SU-DHL-6 (cell line): ENCODE data around the gene CHIC2.

Experiments used
- H2AFZ ChIP-seq: fragments of 200-600 bp; sonication (generic); 2 replicates; pipeline ENCODE4 v1.6.1; 2014; ENCODE audit warnings: low read depth, mild to moderate bottlenecking, moderate library complexity, mixed read lengths, antibody characterized with exemption, low read length; ENCODE audit not compliant: severe bottlenecking
- H3F3A ChIP-seq: fragments of 200-600 bp; shearing (Covaris generic); 2 replicates; pipeline ENCODE4 v1.6.0; 2016; ENCODE audit warnings: antibody characterized with exemption, mild to moderate bottlenecking; ENCODE audit not compliant: insufficient read depth
- H3K27ac ChIP-seq: fragments of 200-600 bp; sonication (generic); 2 replicates; pipeline ENCODE4 v1.5.1; 2016; ENCODE audit warnings: low read depth, mild to moderate bottlenecking, low read length, moderate library complexity, mixed read lengths
- H3K27me3 ChIP-seq: fragments of 200-600 bp; sonication (generic), shearing (Covaris generic); 2 replicates; pipeline ENCODE4 v1.6.0; 2014; ENCODE audit warnings: mild to moderate bottlenecking, low read length
- H3K36me3 ChIP-seq: fragments of 200-600 bp; sonication (generic); 2 replicates; pipeline ENCODE4 v1.6.1; 2014; ENCODE audit warnings: mild to moderate bottlenecking, low read length, mixed read lengths
- H3K4me2 ChIP-seq: fragments of 300-600, 200-600 bp; shearing (Covaris generic), sonication (generic); 2 replicates; pipeline ENCODE4 v1.6.0; 2014; ENCODE audit warnings: low read length, low read depth, mild to moderate bottlenecking; ENCODE audit not compliant: poor library complexity, severe bottlenecking
- H3K4me3 ChIP-seq: fragments of 200-600 bp; sonication (generic); 2 replicates; pipeline ENCODE4 v1.5.1; 2014; ENCODE audit warnings: antibody characterized with exemption, low read length, mild to moderate bottlenecking, mixed read lengths; ENCODE audit not compliant: insufficient read depth, poor library complexity, severe bottlenecking
- H3K79me2 ChIP-seq: fragments of 200-600 bp; sonication (generic); 2 replicates; pipeline ENCODE4 v1.6.1; 2014; ENCODE audit warnings: mild to moderate bottlenecking, low read length, moderate library complexity; ENCODE audit not compliant: insufficient read depth
- H3K9ac ChIP-seq: fragments of 200-600 bp; sonication (generic); 2 replicates; pipeline ENCODE4 v1.7.0; 2014; ENCODE audit warnings: mild to moderate bottlenecking, low read length
- H3K9me2 ChIP-seq: fragments of 200-600 bp; sonication (generic); replicated peaks from 2 replicates; pipeline ENCODE4 v1.6.1; 2014; ENCODE audit warnings: low read length; ENCODE audit not compliant: insufficient read depth
- H3K9me3 ChIP-seq: fragments of 200-600 bp; sonication (generic); 2 replicates; pipeline ENCODE4 v1.6.1; 2014; ENCODE audit warnings: low read length, mixed read lengths; ENCODE audit not compliant: insufficient read depth
- H4K20me1 ChIP-seq: fragments of 200-600 bp; sonication (generic); 2 replicates; pipeline ENCODE4 v1.6.1; 2014; ENCODE audit warnings: low read depth, mild to moderate bottlenecking, antibody characterized with exemption, low read length, moderate library complexity, mixed read lengths
- CTCF ChIP-seq: fragments of 200-600 bp; sonication (generic); IDR thresholded peaks from one replicate; pipeline ENCODE4 v1.5.1; 2017; ENCODE audit warnings: antibody characterized with exemption, mild to moderate bottlenecking, low read length, moderate library complexity; ENCODE audit not compliant: insufficient read depth, poor library complexity, severe bottlenecking
- EZH2phosphoT487 ChIP-seq: fragments of 200-600 bp; sonication (generic), shearing (Covaris generic); conservative IDR thresholded peaks from 2 replicates; pipeline ENCODE4 v1.6.1; 2018; ENCODE audit warnings: mild to moderate bottlenecking, antibody characterized with exemption, low read length, moderate library complexity, mixed read lengths

The CHIC2 gene

GRCh38 chr4:54107951-54108748 is 43.7 kb upstream of the CHIC2 start:
- Histone ChIP-seq H3F3A (no peaks in the 10 kb centered on the region), H3K9me3 (no peaks in the 10 kb centered on the region), H2AFZ (no peak overlapping the region), H4K20me1 (no peaks in the 10 kb centered on the region), H3K27me3 (no peaks in the 10 kb centered on the region), H3K36me3 (no peaks in the 10 kb centered on the region), H3K27ac (no peak overlapping the region), H3K79me2 (no peaks in the 10 kb centered on the region), H3K4me2 (no peak overlapping the region), H3K4me3 (no peak overlapping the region), H3K9me2 (no peaks in the 10 kb centered on the region), H3K9ac (no peak overlapping the region)
- TF ChIP-seq CTCF (no peak), EZH2phosphoT487 (no peak)

- no peaks in the 10 kb centered on the region for H4K20me1 ChIP-seq
- no peak for TF ChIP-seq CTCF
- TF ChIP-seq EZH2phosphoT487, result no peak
- H3K4me3 ChIP-seq, result no peak overlapping the region
- no peaks in the 10 kb centered on the region for H3F3A ChIP-seq
- H3K79me2 ChIP-seq, result no peaks in the 10 kb centered on the region
- no peaks in the 10 kb centered on the region for H3K9me2 ChIP-seq
- no peaks in the 10 kb centered on the region for H3K36me3 ChIP-seq
- no peak overlapping the region for H2AFZ ChIP-seq
- H3K9me3 ChIP-seq, result no peaks in the 10 kb centered on the region
- no peak overlapping the region for H3K9ac ChIP-seq
- no peak overlapping the region for H3K27ac ChIP-seq
- H3K4me2 ChIP-seq, result no peak overlapping the region
- H3K27me3 ChIP-seq, result no peaks in the 10 kb centered on the region
These were observed 40.5 kb upstream of the CHIC2 start for GRCh38 chr4:54104907-54105306.

GRCh38 chr4:54103190-54103574 is 38.8 kb upstream of the CHIC2 start:
- H3K4me2 ChIP-seq, result no peak overlapping the region
- no peaks in the 10 kb centered on the region for H3K27me3 ChIP-seq
- TF ChIP-seq EZH2phosphoT487, result no peak
- TF ChIP-seq CTCF, result no peak
- no peak overlapping the region for H3K4me3 ChIP-seq
- H3K79me2 ChIP-seq, result no peaks in the 10 kb centered on the region
- no peak overlapping the region for H2AFZ ChIP-seq
- H3F3A ChIP-seq, result no peaks in the 10 kb centered on the region
- no peak overlapping the region for H3K9ac ChIP-seq
- H3K9me2 ChIP-seq, result no peaks in the 10 kb centered on the region
- no peak overlapping the region for H3K27ac ChIP-seq
- H3K36me3 ChIP-seq, result no peaks in the 10 kb centered on the region
- H4K20me1 ChIP-seq, result no peaks in the 10 kb centered on the region
- no peaks in the 10 kb centered on the region for H3K9me3 ChIP-seq
